CD14-positive monocyte (primary cell): Measurements from ENCODE around the gene PLEKHS1. TPM values are rescaled to one million over a fixed set of nuclear protein-coding genes. Genes with fewer than 3 reads are reported as not detected.

Source experiments
- DNase-seq, 3 donors: peaks; one replicate each; pipeline ENCODE4 v3.0.0-alpha.2; 2011 to 2022
- H2AFZ ChIP-seq: 2 replicates; pipeline ENCODE4 v1.6.0; 2012; ENCODE audit warnings: mild to moderate bottlenecking, low read depth, low read length, inconsistent platforms; ENCODE audit not compliant: insufficient read depth, poor library complexity, severe bottlenecking
- H3K27ac ChIP-seq, 2 donors: 1 replicate in 1 of 2; 2 replicates in 1 of 2; pipeline ENCODE4 v1.5.1; 2012 to 2013; ENCODE audit warnings: low read length in 2 of 2, control low read depth in 1 of 2, inconsistent platforms in 1 of 2, low read depth in 1 of 2, mild to moderate bottlenecking in 1 of 2
- H3K27me3 ChIP-seq, 2 donors: one replicate each; pipeline versions ENCODE4 v1.6.0 to v1.6.1; 2011 to 2013; ENCODE audit warnings: low read length in 2 of 2; ENCODE audit not compliant: control insufficient read depth in 2 of 2, insufficient read depth in 2 of 2
- H3K36me3 ChIP-seq, 2 donors: replicated peaks in 1 of 2; 1 replicate in 1 of 2; 2 replicates in 1 of 2; pipeline versions ENCODE4 v1.5.1 to v1.6.1; 2012 to 2013; ENCODE audit warnings: low read length in 2 of 2, control low read depth in 1 of 2, inconsistent platforms in 1 of 2, mild to moderate bottlenecking in 1 of 2; ENCODE audit not compliant: insufficient read depth in 2 of 2, control insufficient read depth in 1 of 2
- H3K4me1 ChIP-seq, 2 donors: 1 replicate in 1 of 2; 2 replicates in 1 of 2; pipeline versions ENCODE4 v1.5.1 to v1.6.1; 2012 to 2013; ENCODE audit warnings: low read length in 2 of 2, control low read depth in 1 of 2, inconsistent platforms in 1 of 2, mild to moderate bottlenecking in 1 of 2, moderate library complexity in 1 of 2; ENCODE audit not compliant: insufficient read depth in 2 of 2, control insufficient read depth in 1 of 2
- H3K4me2 ChIP-seq: replicated peaks from 2 replicates; pipeline ENCODE3; 2012; ENCODE audit warnings: low read length, moderate library complexity, mild to moderate bottlenecking; ENCODE audit not compliant: poor library complexity, severe bottlenecking; ENCODE audit errors: extremely low read depth
- H3K4me3 ChIP-seq, 3 experiments: fragments of 200-600 bp in 1 of 3; sonication (generic) in 1 of 3; replicated peaks in 1 of 3; 1 replicate in 2 of 3; 2 replicates in 1 of 3; pipeline ENCODE4 v1.5.1; 2011 to 2013; ENCODE audit warnings: low read length in 3 of 3, mild to moderate bottlenecking in 3 of 3, control low read depth in 2 of 3, low read depth in 2 of 3, inconsistent platforms in 1 of 3, moderate library complexity in 1 of 3
- H3K79me2 ChIP-seq: 2 replicates; pipeline ENCODE4 v1.6.0; 2012; ENCODE audit warnings: mild to moderate bottlenecking, control low read depth, inconsistent platforms, low read length, moderate library complexity; ENCODE audit not compliant: insufficient read depth
- H3K9ac ChIP-seq: 2 replicates; pipeline ENCODE4 v1.6.0; 2017; ENCODE audit warnings: low read length, mild to moderate bottlenecking; ENCODE audit not compliant: insufficient read depth, poor library complexity, severe bottlenecking
- H3K9me3 ChIP-seq, 2 donors: replicated peaks in 1 of 2; 1 replicate in 1 of 2; 2 replicates in 1 of 2; pipeline versions ENCODE4 v1.5.1 to v1.6.1; 2012 to 2013; ENCODE audit warnings: low read length in 2 of 2, control low read depth in 1 of 2; ENCODE audit not compliant: control insufficient read depth in 1 of 2, insufficient read depth in 1 of 2
- H4K20me1 ChIP-seq: 2 replicates; pipeline ENCODE4 v1.6.0; 2012; ENCODE audit warnings: mild to moderate bottlenecking, low read length, control low read depth, moderate library complexity; ENCODE audit not compliant: insufficient read depth
- H3K27ac Mint-ChIP-seq, 7 donors: one replicate each; pipeline ENCODE4 v1.8.0; 2020; ENCODE audit warnings: mild to moderate bottlenecking in 7 of 7, mixed read lengths in 7 of 7, moderate library complexity in 6 of 7, inconsistent platforms in 2 of 7
- H3K27me3 Mint-ChIP-seq, 3 donors: one replicate each; pipeline ENCODE4 v1.8.0; 2021 to 2022; ENCODE audit warnings: low read depth in 3 of 3, mild to moderate bottlenecking in 3 of 3, mixed read lengths in 3 of 3, moderate library complexity in 3 of 3, inconsistent platforms in 1 of 3
- H3K36me3 Mint-ChIP-seq, 2 donors: one replicate each; pipeline ENCODE4 v1.8.0; 2020; ENCODE audit warnings: mixed read lengths in 2 of 2, inconsistent platforms in 1 of 2, mild to moderate bottlenecking in 1 of 2
- H3K4me1 Mint-ChIP-seq: one replicate; pipeline ENCODE4 v1.8.0; 2020; ENCODE audit warnings: mild to moderate bottlenecking, mixed read lengths
- H3K4me3 Mint-ChIP-seq, 2 donors: one replicate each; pipeline ENCODE4 v1.8.0; 2020; ENCODE audit warnings: mild to moderate bottlenecking in 2 of 2, mixed read lengths in 2 of 2, moderate library complexity in 1 of 2
- H3K9me3 Mint-ChIP-seq, 7 donors: one replicate each; pipeline ENCODE4 v1.8.0; 2020 to 2022; ENCODE audit warnings: mixed read lengths in 7 of 7, mild to moderate bottlenecking in 6 of 7, moderate library complexity in 6 of 7, inconsistent platforms in 2 of 7
- CTCF ChIP-seq: fragments of 200-600 bp; IDR thresholded peaks from one replicate; pipeline ENCODE4 v1.8.0; 2022; ENCODE audit warnings: antibody characterized with exemption, mild to moderate bottlenecking
- whole genome bisulfite sequencing: methylation state at CpG from one replicate; pipeline ENCODE4 v1.1.5; 2013; ENCODE audit warnings: missing lambda C conversion rate; ENCODE audit not compliant: insufficient coverage; 5-methylcytosine and 5-hydroxymethylcytosine counted together
- intact Hi-C, 2 donors: fragments of 100-400 bp; cut with micrococcal nuclease; formaldehyde crosslinking; loops; one replicate each; pipeline versions ENCODE4 v1.15.0 to v1.15.1; 2023
- polyA plus RNA-seq, 3 donors: library from polyadenylated mRNA; depleted of rRNA in 1 of 3; unstranded in 2 of 3; stranded (reverse) in 1 of 3; fragments of 300-500 nt in 2 of 3; fragments of >200 nt in 1 of 3; fragmentation: Illumina TruSeq in 2 of 3; gene quantifications; 1 replicate in 2 of 3; 2 replicates in 1 of 3; pipeline ENCODE4 v1.2.3, GENCODE V29; 2012 to 2021

PLEKHS1 gene
- polyA plus RNA-seq, 3 donors, result 0.08 TPM; not detected in 2

GRCh38 chr10:113736576-113736975, 14.9 kb upstream of the PLEKHS1 start:
- H3K27me3 ChIP-seq, result no peaks in the 10 kb centered on the region

DNA sequence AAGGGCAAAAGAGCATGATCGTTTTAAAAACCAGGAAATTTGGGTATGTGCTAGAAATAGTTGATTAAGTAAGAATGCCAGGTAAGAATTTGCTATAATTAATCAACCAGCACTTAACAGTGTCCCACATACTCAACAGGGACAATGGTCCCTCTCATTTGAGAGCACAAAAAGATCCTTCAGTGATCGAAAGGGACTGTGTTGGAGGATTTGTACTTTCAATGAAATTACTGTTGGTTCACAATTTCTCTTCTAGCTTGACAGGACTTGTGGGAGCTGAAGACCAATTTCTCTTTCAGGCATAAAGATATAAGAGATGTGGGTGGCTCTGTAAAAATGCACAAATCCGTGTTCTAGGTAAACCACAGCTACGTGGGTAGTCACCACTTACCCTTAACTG, 12.5 kb upstream of the PLEKHS1 start:
- H3K27ac ChIP-seq, result no peak overlapping the region
- no peak for TF ChIP-seq CTCF
- H3K4me3 ChIP-seq, result no peak overlapping the region
- H3K36me3 Mint-ChIP-seq, result no peaks in the 10 kb centered on the region
- no peaks in the 10 kb centered on the region for H3K79me2 ChIP-seq
- H3K4me3 Mint-ChIP-seq, result no peak overlapping the region
- intact Hi-C loops, result no loop called here
- H3K36me3 ChIP-seq, result no peaks in the 10 kb centered on the region
- H3K27ac Mint-ChIP-seq, result no peak overlapping the region
- no peaks in the 10 kb centered on the region for H3K4me1 ChIP-seq
- no peak overlapping the region for H3K4me2 ChIP-seq
- H3K4me1 Mint-ChIP-seq, result no peaks in the 10 kb centered on the region
- no peak for DNase-seq
- no peaks in the 10 kb centered on the region for H3K9me3 ChIP-seq
- no peak overlapping the region for H3K9ac ChIP-seq
- H3K27me3 ChIP-seq, result no peaks in the 10 kb centered on the region
- no peaks in the 10 kb centered on the region for H4K20me1 ChIP-seq
- WGBS, result no CpG with 5 or more reads among the region's 4 CpGs
- H2AFZ ChIP-seq, result no peak overlapping the region
- H3K9me3 Mint-ChIP-seq, result no peaks in the 10 kb centered on the region
- peaks cover 0 to 4% (median 3%) of the 10 kb centered on the region in 3 donors for H3K27me3 Mint-ChIP-seq

More at GRCh38 chr10:113736576-113736975, 14.9 kb upstream of the PLEKHS1 start:
- H3K79me2 ChIP-seq, result no peaks in the 10 kb centered on the region
- Mint-ChIP-seq H3K36me3 (peaks cover 0 to 4% of the 10 kb centered on the region in 2 donors), H3K9me3 (no peaks in the 10 kb centered on the region), H3K27ac (no peak overlapping the region), H3K27me3 (peaks cover 0 to 3% (median 1%) of the 10 kb centered on the region in 3 donors), H3K4me3 (no peak overlapping the region), H3K4me1 (no peaks in the 10 kb centered on the region)
- H3K9me3 ChIP-seq, result no peaks in the 10 kb centered on the region
- H3K27ac ChIP-seq, result no peak overlapping the region
- no CpG with 5 or more reads among the region's 1 CpG for WGBS
- no peak overlapping the region for H2AFZ ChIP-seq
- H3K9ac ChIP-seq, result no peak overlapping the region
- H4K20me1 ChIP-seq, result no peaks in the 10 kb centered on the region
- intact Hi-C loops, result no loop called here
- no peak overlapping the region for H3K4me3 ChIP-seq
- H3K4me1 ChIP-seq, result no peaks in the 10 kb centered on the region
- no peak for DNase-seq
- TF ChIP-seq CTCF, result no peak
- no peaks in the 10 kb centered on the region for H3K36me3 ChIP-seq
- no peak overlapping the region for H3K4me2 ChIP-seq
